GM18508 (cell line): ENCODE data around the gene SLC41A3.
"Not testable (repeated sequence)": the region's sequence is repeated elsewhere in the genome, so short reads cannot be mapped to it uniquely, and the experiment has no call there.

Experiments
- ATAC-seq: cut with Tn5 transposase; IDR thresholded peaks from one replicate; pipeline ENCODE4 v1.9.1; 2021; ENCODE audit warnings: moderate number of reproducible peaks; ENCODE audit not compliant: insufficient read depth, unreplicated experiment

Gene SLC41A3

DNA sequence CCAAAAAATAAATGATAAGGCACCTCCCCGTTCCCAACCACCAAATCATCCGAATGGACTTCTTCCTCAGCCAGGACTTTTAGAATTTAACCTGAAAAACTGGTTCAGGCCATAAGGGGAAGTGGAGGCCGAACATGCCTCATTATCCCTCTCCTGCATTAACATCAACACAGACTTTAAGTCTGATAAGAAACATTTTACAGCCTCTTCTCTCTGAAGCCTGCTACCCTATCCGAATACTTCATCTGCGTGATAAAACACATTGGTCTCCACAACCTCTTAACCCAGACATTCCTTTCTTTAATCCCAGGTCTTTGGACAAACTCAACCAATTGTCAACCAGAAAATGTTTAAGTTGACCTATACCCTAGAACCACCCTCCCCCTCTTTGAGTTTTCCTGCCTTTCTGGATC, 850 bp upstream of the SLC41A3 start:
- ATAC-seq, result no peak

DNA sequence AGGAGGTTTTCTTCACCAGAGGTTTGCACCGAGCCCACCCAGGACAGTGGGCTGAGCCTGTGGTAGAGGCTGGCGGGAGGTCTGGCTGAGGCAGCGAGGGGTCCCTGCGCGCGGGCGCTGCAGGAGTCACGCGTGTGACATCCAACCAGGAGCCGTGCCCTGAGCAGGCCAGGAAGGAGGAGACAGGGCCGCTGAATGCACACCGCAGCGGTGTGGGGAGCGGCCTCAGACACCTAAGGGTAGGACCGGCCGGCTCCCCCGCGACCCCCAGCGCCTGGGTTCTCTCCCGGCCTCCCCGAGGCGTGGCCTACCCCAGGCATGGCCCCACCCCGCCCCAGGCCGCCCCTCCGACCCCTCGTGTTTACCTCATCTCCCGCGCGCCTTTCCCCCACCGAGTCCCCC, 412 bp downstream of the SLC41A3 start:
- no peak for ATAC-seq

DNA sequence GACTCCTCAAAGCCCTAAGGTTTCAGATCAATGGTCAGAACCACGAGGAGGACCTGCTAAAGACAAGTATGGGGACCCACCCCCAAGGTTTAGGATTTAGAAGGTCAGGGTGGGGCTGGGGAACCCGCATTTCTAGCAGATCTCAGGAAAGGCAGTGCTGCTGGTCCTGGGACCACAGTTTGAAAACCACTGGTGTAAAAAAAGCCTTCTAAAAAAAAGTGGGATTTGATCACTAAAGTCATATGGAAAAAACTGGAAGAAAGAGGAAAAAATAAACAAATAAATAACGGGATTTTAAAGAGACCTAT, 832 bp downstream of the SLC41A3 start:
- ATAC-seq, result no peak

DNA sequence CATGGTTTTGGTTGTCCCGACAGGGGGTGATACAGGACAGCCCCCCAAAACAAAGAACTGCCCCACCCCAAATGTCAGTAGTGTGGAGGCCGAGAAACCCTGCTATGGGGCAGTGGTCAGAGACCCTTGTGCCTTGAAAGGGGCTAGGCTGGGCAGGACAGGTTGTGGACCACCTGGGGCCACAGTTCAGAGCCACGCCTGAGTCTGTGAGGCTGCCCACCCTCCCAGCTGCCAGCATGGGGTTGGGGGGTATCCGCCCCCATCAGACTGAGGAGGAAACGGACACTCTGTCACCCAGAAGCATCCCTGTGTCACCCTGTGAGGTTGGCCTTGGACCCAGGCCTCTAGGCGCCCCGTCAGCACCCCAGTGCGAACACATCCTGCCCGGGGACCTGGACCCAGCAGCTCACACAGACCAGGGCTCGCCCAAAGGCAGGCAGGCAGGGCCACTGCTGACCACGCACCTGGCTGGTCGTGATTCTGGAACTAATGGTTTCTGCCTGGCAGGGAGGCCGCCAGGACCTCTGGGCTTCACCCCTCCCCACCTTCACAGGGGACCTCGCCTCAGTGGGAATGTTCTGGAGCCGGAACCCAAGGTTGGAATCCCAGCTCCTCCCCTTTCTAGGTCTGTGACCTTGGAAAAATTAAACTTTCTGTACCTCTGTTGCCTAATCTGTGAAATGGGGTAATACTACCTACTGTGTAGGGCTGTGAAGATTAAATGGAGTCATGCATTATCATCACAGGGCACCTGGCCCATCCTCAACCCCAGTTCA, 1.4 kb downstream of the SLC41A3 start:
- no peak for ATAC-seq

DNA sequence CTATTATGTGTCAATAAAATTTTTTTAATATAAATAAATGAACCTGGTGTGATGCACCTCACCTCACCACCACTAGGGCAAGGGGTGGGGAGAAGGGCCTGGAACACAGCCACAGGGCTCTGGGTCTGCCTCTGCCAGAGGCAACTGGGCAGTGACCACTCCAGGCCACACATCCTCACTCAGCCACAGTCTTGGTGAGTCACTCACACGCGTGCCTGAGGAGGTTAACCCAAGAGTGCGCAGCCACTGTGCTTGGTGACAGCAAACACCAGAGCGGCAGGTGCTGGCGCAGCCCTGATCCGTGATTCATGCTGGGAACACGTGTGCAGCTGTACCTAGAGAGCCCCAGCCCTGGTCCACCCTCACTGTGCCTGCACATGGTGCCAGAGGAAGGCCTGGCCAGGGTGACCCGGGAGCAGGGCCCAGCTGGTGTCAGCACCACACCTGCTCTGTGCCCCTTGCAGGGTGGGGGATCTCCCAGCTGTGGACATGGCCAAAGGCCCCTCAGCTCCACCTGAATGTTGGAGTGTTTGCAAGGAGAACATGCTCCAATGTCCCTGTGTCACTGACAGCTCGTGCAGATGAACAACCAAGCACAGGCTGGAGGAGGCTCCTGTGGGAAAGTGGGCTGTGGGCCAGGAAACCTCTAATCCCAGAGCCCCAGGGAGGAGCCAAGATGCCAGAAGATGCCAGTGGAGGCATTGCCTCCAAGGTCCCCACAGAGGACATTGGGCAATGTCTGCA, 2.1 kb downstream of the SLC41A3 start:
- ATAC-seq, result no peak

DNA sequence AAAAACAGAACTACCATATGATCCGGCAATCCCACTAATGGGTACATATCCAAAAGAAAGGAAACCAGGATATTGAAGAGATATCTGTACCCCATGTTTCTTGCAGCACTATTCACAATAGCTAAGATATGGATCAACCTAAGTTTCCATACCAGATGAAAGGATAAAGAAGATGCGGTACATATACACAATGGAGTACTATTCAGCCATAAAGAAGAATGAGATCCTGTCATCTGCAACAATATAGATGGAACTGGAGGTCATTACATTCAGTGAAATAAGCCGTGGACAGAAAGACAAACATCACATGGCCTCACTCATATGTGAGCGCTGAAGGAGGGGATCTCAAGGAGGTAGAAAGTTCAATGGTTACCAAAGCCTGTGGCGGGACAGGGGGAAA, 3.0 kb downstream of the SLC41A3 start:
- ATAC-seq, result no peak

DNA sequence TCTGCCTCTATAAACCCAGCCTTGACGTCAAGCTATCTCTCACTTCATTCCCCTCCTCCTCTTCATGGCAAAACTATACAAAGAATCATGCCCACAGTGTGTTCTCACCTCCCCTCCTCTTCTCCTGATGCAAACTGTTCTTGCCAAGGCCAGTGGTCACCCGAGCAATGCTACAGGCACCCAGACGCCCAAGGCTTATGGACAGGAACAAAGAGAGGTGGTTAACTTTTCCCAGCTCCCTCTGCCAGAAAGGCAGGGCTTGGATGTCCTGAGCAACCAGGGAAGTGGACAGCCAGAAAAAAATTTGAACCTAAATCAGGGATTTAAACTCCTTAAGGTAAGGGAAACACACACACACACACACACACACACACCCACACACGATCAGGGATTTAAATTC, 5.1 kb downstream of the SLC41A3 start:
- no peak for ATAC-seq

DNA sequence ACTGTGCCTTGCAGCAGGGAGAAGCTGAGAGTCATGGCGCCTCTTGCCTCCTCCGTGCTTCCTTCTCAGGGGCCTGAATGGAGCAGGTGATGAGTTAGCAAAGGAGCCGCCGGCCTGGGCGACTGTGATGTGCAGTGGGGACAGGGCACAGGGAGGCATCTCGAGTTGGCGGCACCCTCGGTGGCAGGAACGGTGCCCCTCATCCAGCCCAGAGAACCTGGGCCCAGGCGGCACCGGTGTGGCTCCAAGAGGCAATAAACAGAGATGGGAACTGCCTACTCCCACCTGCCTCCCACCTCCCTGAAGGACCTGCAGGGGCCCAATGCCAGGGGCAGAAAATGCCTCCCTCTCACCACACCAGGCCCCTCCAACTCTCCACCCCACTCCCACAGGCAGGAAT, 6.2 kb downstream of the SLC41A3 start:
- ATAC-seq, result no peak

DNA sequence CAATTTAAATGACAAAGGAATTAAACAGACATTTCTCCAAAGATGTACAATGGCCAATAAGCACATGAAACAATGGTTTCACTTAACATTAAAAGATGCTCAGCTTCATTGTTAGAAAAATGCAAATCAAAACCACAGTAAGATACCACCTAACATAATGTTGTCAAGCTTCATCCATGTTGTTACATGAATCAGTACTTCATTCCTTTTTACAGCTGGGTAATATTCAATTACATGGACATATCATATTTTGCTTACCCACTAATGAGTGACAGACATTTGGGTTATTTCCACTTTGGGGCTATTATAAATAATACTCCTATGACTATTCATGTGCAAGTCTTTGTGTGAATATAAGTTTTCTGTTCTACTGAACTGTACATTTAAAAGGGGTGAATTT, 7.8 kb downstream of the SLC41A3 start:
- no peak for ATAC-seq

DNA sequence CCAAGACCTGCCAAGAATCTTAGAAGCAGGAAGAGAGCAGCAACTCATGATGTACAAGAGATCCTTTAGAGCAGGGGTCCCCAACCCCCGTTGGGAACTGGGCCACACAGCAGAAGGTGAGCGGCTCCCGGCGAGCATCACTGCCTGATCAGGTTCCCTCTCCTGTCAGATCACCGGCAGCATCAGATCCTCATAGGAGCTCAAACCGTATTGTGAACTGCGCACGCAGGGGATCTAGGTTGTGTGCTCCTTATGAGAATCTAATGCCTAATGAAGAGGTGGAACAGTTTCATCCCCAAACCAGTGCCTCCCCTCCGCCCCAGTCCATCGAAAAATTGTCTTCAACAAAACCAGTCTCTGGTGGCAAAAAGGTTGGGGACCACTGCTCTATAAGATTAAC, 13.8 kb downstream of the SLC41A3 start:
- ATAC-seq, result no peak

DNA sequence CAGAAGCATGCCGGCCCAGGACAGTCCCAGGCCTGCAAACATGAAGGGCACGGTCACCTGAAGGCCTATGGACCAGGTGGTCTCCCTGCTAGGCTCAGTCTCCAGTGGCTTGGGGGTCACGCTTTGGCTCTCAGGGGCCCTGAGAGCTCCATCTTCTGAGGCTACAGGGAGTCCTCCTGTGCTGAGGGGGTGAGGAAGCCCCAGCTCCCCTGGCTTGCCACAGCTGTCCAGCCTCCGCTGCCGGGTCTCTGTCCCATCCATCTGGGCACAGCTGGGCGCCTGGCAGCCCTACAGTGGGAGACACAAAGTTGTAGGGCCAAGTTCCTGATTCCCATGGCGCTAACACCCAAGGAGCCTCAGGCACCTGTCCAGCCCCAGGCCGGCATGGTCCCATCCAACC, 16.0 kb downstream of the SLC41A3 start:
- no peak for ATAC-seq

DNA sequence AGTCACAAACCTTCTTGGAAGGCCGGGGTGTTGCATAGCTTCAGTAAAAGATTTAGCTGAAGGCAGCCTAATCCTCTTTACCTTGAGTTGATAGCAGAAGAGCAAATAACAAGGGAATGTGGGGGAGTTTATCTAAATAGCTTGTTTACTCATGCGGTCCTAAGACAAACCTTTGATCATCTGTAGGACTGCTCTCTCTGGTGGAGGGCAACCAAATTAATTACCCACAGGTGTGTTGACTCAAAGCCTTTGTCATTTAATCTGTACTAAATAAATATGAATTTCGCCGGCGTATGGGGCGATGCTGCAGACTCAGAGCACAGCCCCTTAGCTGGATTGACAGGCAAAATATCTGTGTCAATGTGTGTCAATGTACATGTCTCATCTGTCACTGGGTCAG, 17.2 kb downstream of the SLC41A3 start:
- not testable (repeated sequence) for ATAC-seq

DNA sequence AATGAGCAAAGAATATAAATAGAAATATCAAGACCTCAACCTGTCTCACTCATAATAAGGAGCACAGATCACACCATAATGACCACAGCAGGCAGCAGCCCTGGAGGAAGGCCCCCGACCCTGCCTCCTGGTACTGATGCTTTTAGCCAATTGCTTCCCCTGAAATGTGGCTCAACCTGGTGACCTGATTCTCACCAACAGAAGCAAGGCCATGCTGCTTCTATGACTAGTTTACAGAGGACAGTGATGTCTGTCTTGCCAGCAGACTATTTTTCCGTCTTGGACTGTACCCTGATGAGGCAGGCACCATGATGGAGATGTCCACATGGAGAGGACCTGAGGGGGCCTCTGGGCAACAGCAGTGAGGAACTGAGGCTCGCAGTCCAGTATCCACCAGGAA, 18.0 kb downstream of the SLC41A3 start:
- no peak for ATAC-seq

DNA sequence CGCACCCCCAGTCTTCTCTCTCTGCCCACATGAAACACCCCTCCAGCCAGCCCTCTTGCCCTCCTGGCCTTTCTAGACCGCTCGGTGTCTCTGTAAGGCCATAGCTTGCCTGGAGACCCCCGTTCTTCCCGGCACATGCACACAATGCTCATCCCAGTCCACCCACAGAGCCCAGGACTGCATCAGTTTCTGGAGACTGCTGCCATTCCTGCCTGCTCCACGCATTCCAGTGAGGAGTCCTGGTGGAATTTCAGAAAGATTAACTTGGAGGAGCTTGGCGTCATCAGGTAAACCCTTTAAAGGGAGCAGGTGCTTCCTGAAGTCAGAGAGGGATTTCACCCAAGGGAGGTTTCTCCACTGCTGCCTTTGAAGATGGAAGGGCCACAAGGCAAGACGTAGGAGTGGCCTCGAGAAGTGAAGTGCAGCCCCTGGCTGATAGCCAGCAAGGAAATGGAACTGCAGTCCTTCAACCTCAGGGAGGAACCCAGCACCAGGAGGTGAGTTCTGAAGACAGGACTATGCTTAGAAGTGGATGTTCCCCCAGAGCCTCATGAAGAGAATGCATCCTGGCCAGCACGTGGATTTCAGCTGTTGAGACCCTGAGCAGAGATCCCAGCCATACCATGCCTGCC, 19.2 kb downstream of the SLC41A3 start:
- no peak for ATAC-seq

DNA sequence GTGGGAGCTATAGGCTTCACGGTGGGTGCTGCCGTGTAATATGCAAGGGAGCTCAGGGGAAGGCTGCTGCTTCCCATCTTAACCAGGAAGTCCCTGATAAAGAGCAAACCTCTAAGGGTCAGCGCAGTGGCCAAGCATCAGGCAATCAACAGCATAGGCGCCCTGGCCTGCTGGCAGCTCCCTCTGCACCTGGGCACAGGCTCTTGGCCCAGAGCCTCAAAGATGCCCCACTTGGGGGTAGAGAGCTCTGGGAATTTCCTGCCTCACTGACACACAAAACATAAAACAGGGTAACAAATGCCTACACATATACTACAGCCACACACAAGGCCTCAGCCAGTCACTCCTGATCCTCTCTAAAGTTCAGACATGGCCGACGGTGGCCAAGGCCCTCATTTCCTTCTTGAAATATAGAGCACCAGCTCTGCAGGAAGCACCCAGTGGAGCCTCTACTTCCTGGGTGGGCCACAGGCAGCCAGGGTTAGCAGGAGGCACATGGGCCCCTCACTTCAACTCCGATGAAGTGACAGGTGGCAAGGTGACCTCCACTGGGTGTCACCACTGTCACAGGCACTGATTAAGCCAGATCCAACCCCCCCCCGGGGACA, 20.5 kb downstream of the SLC41A3 start:
- ATAC-seq, result no peak

DNA sequence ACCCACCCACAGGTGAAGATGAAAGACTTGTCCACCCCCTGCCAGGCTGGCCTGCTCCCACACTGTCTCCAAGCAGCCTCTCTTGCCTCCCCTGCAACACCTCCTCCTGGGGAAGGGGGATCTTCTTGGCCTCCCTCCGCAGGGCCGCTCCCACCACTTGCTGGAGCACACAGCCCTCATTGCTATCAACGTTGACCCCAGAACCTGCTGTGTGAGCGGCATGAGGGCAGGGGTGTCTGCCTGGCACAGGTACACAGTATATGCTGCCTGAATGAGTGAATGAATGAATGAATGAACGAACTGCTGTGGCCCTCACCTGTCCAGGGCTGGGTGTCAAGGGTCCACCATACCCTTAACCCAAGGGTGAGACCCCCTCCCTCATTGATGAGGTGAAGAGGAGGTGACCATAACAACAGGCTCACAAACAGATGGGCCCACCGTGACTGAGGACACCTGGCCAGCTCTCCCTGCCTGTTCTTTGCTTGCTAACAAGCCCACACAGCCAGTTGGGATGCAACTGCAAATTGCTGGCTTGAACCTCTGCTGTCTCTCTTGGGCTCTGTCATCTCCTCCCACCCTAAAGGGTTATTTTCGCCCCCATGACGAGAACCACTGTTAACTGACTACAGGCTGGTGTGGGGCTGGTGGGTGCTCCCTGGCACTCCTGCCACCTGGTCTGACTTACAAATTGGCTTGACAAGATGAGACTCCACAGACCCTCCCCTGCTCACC, 22.5 kb downstream of the SLC41A3 start:
- ATAC-seq, result no peak

DNA sequence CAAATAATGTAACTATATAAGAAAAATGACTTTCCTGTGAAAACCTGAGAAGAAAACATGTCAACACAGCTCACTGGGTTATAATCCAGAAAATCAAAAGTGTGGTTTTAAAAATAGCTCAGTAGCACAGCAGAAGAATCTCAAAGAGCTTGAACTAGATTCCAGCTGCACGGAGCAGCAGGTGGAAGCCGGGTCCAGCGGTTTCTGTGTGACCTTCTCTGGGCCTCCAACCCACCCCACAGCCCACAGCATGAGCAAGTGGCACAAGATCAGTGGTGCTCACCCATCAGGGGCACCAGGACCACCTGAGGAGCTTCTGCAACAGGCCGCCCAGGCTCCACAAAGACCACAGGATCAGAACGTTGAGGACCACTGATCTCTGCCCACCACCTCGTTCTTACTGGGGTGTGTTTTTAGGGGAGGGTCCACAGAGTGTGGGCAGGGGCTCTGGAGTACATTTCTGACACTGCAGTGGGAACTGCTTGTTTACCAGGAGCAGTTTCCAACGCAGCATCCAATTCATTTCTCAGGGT, 23.2 kb downstream of the SLC41A3 start:
- ATAC-seq, result no peak

DNA sequence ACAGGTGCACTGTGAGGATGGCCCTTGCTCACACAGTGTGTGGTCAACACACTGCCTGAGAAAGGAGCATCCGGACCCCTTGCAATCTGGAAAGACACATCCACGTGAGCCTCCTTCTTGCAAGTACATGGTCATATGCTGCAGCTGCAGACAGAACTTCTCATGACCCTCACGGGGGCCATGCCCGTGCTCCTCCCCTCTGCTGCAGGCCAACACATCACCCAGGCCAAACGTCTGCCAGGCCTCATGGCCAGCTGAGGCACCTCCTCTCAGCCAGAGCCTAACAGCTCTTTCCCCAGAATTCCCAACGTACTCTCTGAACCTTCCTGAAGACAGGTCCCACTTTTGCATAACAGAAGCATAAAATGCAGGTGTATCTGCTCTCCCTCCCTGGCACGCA, 25.3 kb downstream of the SLC41A3 start:
- no peak for ATAC-seq

DNA sequence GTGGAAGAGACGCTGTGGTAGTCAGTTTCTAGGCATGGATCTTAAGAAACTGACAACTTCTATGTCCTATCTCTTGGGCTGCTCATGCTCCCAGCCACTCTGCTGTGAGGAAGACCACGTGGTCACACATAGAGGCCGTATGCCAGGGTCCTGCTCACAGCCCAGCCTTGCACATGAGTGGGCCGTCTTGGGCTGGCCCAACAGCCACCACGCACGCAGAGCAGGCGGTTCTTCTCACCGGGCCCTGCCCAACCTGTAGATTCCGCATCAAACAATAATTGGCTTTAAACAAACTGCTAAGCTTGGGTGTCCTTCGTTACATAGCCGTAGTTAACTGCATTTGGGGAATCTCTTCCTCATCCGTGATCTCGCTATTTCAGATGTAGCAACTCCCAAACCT, 26.0 kb downstream of the SLC41A3 start:
- no peak for ATAC-seq

DNA sequence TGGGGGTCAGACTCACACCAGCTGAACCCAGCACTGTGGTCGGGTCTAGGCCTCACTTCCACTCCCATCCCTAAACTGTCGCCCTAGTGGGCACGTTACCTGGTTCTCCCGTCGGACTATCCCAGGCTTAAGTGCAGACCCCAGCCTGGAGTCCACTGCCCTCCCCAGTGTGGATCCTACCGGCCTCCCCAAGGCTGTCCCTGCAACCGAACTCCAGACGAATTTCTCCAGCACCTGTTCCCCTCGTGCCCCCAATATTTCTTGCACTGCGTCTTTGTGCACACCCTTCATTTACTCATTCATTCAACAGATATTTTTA, 26.5 kb downstream of the SLC41A3 start:
- ATAC-seq, result no peak
